ENCODE measurements around the gene SLC4A8.
A peak's percentile ranks its signal among the peaks of the same experiment; 100 is the strongest.

The SLC4A8 gene

DNA sequence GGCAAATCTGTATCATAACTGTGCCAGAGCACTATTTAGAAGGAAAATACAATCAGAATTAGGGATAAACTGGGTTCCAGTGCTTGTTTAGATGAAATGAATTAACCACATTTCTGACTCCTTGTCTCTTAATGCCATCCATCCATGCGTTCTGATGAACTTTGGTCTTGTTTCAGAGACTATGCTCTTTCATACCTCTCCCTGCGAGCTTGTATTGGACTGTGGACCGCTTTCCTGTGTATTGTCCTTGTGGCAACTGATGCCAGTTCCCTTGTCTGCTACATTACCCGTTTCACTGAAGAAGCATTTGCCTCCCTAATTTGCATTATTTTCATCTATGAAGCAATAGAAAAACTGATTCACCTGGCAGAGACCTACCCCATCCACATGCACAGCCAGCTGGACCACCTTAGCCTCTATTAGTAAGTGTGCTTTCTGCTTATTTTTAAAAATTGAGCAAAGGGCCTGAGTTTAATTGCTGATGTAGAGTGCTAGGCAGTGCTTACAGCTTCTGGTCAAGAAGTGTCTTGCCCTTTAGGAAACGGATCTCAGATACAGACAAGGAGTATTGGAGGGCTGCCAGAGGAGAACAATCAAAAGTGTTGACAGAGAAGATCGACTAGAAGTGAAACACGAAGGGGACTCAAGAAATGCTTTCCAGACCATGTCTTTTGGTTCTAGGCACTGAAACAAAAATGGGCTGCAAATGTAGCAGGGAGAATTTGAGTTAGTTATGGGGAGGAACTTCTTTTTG, 46.7 kb downstream of the SLC4A8 start:
- no peaks in the 10 kb centered on the region for H3K36me3 ChIP-seq (ENCODE audit: control insufficient read depth, low read length)

DNA sequence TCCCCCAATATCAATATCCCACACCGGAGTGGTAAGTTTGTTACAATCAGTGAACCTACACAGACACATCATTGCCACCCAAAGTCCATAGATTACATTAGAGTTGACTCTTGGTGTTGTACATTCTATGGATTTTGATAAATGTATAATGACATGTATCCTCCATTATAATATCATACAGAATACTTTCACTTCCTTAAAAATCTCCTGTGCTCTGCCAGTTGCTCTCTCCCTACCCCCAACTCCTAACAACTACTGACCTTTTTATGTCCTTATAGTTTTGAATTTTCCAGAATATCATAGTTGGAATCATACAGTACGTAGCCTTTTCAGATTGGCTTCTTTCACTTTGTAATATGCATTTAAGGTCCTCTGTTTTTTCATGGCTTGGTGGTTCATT, 48.4 kb downstream of the SLC4A8 start:
- H3K9me3 ChIP-seq (ENCODE audit: control insufficient read depth, insufficient read depth, low read length) = no peaks in the 10 kb centered on the region
- no peaks in the 10 kb centered on the region for H3F3A ChIP-seq (ENCODE audit: control insufficient read depth, insufficient read depth)
- no peaks in the 10 kb centered on the region for H3K27me3 ChIP-seq (ENCODE audit: control insufficient read depth, low read length)
- no peak for TF ChIP-seq EZH2phosphoT487 (IDR thresholded peaks at IDR 0.05; ENCODE audit: borderline replicate concordance, low read length)
- TF ChIP-seq, protein P1, sequence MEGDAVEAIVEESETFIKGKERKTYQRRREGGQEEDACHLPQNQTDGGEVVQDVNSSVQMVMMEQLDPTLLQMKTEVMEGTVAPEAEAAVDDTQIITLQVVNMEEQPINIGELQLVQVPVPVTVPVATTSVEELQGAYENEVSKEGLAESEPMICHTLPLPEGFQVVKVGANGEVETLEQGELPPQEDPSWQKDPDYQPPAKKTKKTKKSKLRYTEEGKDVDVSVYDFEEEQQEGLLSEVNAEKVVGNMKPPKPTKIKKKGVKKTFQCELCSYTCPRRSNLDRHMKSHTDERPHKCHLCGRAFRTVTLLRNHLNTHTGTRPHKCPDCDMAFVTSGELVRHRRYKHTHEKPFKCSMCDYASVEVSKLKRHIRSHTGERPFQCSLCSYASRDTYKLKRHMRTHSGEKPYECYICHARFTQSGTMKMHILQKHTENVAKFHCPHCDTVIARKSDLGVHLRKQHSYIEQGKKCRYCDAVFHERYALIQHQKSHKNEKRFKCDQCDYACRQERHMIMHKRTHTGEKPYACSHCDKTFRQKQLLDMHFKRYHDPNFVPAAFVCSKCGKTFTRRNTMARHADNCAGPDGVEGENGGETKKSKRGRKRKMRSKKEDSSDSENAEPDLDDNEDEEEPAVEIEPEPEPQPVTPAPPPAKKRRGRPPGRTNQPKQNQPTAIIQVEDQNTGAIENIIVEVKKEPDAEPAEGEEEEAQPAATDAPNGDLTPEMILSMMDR (IDR thresholded peaks at IDR 0.05; ENCODE audit: low read depth, low read length, poor library complexity, severe bottlenecking) = no peak
- H4K20me1 ChIP-seq (ENCODE audit: control insufficient read depth, insufficient read depth, low read depth, low read length) = no peaks in the 10 kb centered on the region
- peak overlapping the region; percentile 18; the same call in 1 of the 2 replicates for H3K4me3 ChIP-seq (ENCODE audit: low read length)
- no peaks in the 10 kb centered on the region for H3K36me3 ChIP-seq (ENCODE audit: control insufficient read depth, low read length)
- no peak overlapping the region for H3K27ac ChIP-seq (ENCODE audit: low read depth, low read length)
- H3K79me2 ChIP-seq (ENCODE audit: control insufficient read depth, low read length) = no peaks in the 10 kb centered on the region
- peaks cover 33% of the 10 kb centered on the region for H3K4me1 ChIP-seq (ENCODE audit: control insufficient read depth, low read length)
- H3K4me2 ChIP-seq (ENCODE audit: low read length) = peak overlapping the region; percentile 51
- no peaks in the 10 kb centered on the region for H3K9me2 ChIP-seq (replicated peaks; ENCODE audit: control insufficient read depth, low read length)

More for the DNA sequence above, 46.7 kb downstream of the SLC4A8 start:
- Histone ChIP-seq H3K27ac (ENCODE audit: low read depth, low read length) (no peak overlapping the region), H3K4me3 (ENCODE audit: low read length) (no peak overlapping the region), H3K9me2 (replicated peaks; ENCODE audit: control insufficient read depth, low read length) (no peaks in the 10 kb centered on the region), H3F3A (ENCODE audit: control insufficient read depth, insufficient read depth) (no peaks in the 10 kb centered on the region), H4K20me1 (ENCODE audit: control insufficient read depth, insufficient read depth, low read depth, low read length) (no peaks in the 10 kb centered on the region), H3K79me2 (ENCODE audit: control insufficient read depth, low read length) (no peaks in the 10 kb centered on the region), H3K4me1 (ENCODE audit: control insufficient read depth, low read length) (peaks cover 33% of the 10 kb centered on the region), H3K27me3 (ENCODE audit: control insufficient read depth, low read length) (no peaks in the 10 kb centered on the region), H3K9me3 (ENCODE audit: control insufficient read depth, insufficient read depth, low read length) (no peaks in the 10 kb centered on the region), H3K4me2 (ENCODE audit: low read length) (no peak overlapping the region)
- TF ChIP-seq, protein P1 (IDR thresholded peaks at IDR 0.05; ENCODE audit: low read depth, low read length, poor library complexity, severe bottlenecking) = no peak
- TF ChIP-seq EZH2phosphoT487 (IDR thresholded peaks at IDR 0.05; ENCODE audit: borderline replicate concordance, low read length) = no peak

DNA sequence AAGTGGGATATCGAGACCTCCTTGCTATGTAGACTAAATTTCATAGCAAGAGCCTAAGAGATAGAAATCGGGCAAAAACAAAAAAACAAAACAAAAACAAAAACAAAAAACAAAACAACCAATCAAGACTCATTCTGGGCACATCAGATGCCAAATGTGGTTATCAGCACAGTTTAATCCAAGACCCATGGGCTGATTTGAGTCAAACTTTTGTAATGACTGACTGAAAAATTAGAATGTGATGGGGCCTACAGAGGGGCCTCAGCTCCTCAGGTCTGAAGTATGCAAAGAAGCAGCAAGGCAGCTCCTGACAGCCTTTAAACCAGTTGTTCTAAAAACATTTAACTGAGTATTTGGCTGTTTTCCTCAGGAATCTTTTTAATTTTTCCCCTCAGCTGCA, 49.3 kb downstream of the SLC4A8 start:
- Histone ChIP-seq H3K4me2 (ENCODE audit: low read length) (no peak overlapping the region), H3K27ac (ENCODE audit: low read depth, low read length) (no peak overlapping the region), H3K36me3 (ENCODE audit: control insufficient read depth, low read length) (no peaks in the 10 kb centered on the region), H3F3A (ENCODE audit: control insufficient read depth, insufficient read depth) (no peaks in the 10 kb centered on the region), H3K27me3 (ENCODE audit: control insufficient read depth, low read length) (no peaks in the 10 kb centered on the region), H3K9me3 (ENCODE audit: control insufficient read depth, insufficient read depth, low read length) (no peaks in the 10 kb centered on the region), H4K20me1 (ENCODE audit: control insufficient read depth, insufficient read depth, low read depth, low read length) (no peaks in the 10 kb centered on the region), H3K4me1 (ENCODE audit: control insufficient read depth, low read length) (peaks cover 33% of the 10 kb centered on the region), H3K9me2 (replicated peaks; ENCODE audit: control insufficient read depth, low read length) (no peaks in the 10 kb centered on the region), H3K4me3 (ENCODE audit: low read length) (no peak overlapping the region), H3K79me2 (ENCODE audit: control insufficient read depth, low read length) (no peaks in the 10 kb centered on the region)
- TF ChIP-seq, protein P1 (IDR thresholded peaks at IDR 0.05; ENCODE audit: low read depth, low read length, poor library complexity, severe bottlenecking) = no peak
- no peak for TF ChIP-seq EZH2phosphoT487 (IDR thresholded peaks at IDR 0.05; ENCODE audit: borderline replicate concordance, low read length)

All from DOHH2 (cell line).